AG09309 (cell line): Measurements from ENCODE around the gene LMO7.

ENCODE experiments used
- DNase-seq: peaks from one replicate; pipeline ENCODE4 v3.0.0-alpha.2; 2010; ENCODE audit warnings: low read depth
- H3K4me3 ChIP-seq: 2 replicates; pipeline ENCODE4 v1.5.1; 2011; ENCODE audit warnings: mild to moderate bottlenecking, low read depth, low read length, moderate library complexity; ENCODE audit not compliant: control insufficient read depth
- TF ChIP-seq, protein P1 (sequence below): IDR thresholded peaks from 2 replicates; pipeline ENCODE4 v1.5.1; 2011; ENCODE audit warnings: mild to moderate bottlenecking, low read depth, low read length, inconsistent platforms; ENCODE audit not compliant: insufficient read depth, control insufficient read depth; ENCODE audit errors: missing control alignments

LMO7 gene

DNA sequence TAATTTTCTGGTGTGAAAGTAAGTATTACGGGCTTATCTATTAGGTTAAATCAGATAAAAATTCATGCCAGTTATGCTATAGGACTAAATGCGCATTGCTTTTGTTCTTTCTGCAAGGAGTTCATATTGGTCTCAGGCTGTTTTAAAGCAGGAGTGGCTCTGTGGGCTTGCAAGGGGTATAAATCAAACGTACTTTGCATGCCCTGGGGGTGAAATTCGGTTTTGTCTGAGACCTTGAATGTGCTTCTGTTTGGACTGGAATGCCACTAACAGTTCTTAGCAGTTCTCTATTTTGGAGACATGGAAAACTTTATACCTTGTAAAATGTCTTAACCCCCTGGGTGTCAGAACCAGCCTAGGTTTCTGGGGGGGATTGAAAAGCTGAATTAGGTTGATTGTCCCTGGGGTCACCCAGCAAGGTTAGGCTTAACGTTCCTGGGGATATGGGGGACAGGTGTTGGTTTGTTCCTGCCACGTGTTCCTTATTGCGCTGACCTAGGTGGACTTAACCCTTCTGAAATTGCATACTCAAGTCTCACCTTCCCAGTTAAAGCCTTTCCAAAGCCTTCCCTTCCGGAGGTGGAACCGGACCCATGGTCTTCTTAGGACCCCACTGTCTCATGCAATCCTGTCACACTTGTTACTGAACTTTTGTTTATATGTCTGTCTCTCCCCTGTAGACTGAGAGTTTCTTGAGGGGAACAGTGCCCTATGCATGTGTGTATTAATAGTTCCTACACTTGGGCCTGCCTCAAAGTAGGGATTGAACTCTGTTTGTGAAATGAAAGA, 182.2 kb downstream of the LMO7 start:
- no peak for DNase-seq
- TF ChIP-seq, protein P1, sequence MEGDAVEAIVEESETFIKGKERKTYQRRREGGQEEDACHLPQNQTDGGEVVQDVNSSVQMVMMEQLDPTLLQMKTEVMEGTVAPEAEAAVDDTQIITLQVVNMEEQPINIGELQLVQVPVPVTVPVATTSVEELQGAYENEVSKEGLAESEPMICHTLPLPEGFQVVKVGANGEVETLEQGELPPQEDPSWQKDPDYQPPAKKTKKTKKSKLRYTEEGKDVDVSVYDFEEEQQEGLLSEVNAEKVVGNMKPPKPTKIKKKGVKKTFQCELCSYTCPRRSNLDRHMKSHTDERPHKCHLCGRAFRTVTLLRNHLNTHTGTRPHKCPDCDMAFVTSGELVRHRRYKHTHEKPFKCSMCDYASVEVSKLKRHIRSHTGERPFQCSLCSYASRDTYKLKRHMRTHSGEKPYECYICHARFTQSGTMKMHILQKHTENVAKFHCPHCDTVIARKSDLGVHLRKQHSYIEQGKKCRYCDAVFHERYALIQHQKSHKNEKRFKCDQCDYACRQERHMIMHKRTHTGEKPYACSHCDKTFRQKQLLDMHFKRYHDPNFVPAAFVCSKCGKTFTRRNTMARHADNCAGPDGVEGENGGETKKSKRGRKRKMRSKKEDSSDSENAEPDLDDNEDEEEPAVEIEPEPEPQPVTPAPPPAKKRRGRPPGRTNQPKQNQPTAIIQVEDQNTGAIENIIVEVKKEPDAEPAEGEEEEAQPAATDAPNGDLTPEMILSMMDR, result no peak

DNA sequence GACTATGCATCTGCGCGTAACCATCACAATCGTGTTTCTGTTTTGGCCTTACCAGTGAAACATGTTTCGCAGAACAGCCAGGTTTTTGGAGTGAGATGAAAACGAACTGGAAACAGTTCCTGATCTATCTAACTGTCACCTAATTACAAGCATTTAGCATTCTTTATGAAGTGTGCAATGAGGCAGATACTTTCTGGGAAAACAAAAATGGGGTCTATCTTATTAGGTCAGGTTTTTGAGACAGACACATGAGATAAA, 182.8 kb downstream of the LMO7 start:
- H3K4me3 ChIP-seq, result no peak overlapping the region
- no peak for DNase-seq
- TF ChIP-seq, protein P1, result no peak

More for the DNA sequence above, 182.2 kb downstream of the LMO7 start:
- no peak overlapping the region for H3K4me3 ChIP-seq

DNA sequence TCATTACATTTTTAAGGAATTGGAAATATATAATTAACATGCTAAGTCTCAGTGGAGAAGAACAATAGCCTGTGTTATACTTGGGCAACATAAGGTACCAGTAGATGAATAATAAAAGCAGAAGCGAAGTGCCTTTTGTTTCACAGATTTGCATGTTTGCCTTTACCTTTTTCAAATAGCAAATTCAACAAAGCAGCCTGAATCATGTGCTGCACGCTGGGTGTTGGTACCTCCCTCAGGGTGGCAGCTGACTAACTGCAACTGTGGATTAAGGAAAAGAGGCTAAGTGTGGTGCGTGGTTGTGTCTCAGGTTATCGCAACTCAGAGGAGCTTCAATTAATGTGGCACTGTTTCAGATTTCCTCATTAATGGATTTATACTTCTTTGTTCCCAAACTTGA, 189.0 kb downstream of the LMO7 start:
- DNase-seq, result no peak
- H3K4me3 ChIP-seq, result no peak overlapping the region
- TF ChIP-seq, protein P1, result no peak

DNA sequence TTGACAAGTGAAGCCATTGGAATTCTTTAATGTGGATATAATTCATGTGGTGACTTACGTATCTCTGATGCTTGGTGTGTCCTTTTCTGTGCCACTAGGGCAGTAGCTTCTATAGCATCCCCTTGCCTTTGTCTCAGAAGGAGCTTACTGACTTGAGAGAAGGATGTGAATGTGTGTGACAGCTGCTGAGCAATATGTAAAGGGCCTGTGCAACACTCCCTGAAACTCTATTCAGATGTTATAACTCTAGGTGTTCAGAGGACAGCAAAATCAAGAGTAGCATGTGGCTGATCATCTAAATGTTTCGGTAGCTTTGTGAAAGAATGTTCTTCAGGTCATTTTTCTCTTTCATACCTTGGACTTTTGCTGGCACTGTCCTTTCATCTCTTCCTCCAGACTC, 189.5 kb downstream of the LMO7 start:
- TF ChIP-seq, protein P1, result no peak
- no peak overlapping the region for H3K4me3 ChIP-seq
- no peak for DNase-seq

DNA sequence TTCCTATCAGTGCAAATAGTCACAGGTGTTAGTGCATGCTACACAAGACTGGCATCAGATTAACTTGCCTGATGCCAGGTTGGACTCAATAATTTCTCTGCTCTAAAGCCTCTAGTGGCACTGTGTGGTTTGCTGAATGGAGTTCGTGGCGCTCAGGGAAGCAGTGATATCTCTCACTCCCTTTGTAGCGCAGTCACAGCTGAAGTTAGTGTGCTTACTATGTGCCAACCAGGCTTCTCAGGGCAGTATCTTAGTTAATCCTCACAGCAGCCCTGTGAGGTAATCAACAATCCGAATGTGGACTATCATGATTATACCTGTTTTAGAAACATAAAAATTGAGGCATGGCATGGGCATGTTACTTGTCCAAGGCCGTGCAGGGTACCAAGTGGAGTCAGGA, 190.3 kb downstream of the LMO7 start:
- no peak for DNase-seq
- no peak overlapping the region for H3K4me3 ChIP-seq
- TF ChIP-seq, protein P1, result no peak

DNA sequence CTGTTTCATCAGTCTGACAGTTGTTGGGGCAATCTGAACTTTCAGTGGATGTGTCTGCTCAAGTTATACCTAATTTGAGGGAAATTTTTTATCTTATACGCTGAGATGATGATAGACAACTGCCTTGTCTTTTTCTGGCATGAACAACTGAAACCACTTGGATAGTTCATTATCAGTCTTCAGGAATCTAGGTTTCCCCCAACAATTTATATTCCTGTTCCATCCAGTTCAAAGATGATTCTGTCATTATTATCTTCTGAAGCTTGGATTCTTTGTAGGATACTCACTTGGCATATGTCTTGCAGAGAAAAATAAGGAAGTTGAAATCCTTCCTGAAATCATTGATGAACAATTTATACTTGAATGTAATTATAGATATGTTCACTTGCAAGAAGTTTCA, 193.7 kb downstream of the LMO7 start:
- TF ChIP-seq, protein P1, result no peak
- no peak overlapping the region for H3K4me3 ChIP-seq
- no peak for DNase-seq

DNA sequence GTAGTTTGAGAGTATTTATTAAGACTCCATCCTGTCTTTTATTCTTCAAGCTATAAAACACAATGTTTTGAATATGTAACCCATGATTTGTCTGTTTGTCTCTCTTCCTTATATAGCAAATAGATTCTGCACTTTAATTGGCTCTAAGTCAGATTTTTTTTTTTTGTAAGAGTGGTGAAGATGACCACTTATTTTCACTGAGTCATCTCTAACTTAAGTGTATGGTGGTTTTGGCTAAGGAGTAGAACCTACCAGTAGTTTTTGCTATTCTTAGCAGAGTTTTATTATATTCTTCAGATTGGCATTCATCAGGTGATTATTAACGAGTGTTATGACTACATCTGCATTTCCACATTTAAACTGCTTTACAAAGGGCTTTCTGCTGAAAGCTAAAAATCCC, 194.7 kb downstream of the LMO7 start:
- TF ChIP-seq, protein P1, result no peak
- peak; percentile 45 for DNase-seq
- H3K4me3 ChIP-seq, result no peak overlapping the region
